GM18517 (cell line): Measurements from ENCODE around the gene CRABP1.
"Not testable (repeated sequence)": the region's sequence is repeated elsewhere in the genome, so short reads cannot be mapped to it uniquely, and the experiment has no call there.

Source experiments
- ATAC-seq: cut with Tn5 transposase; IDR thresholded peaks from one replicate; pipeline ENCODE4 v1.9.1; 2021; ENCODE audit warnings: mild to moderate bottlenecking, moderate library complexity; ENCODE audit not compliant: unreplicated experiment

The CRABP1 gene

DNA sequence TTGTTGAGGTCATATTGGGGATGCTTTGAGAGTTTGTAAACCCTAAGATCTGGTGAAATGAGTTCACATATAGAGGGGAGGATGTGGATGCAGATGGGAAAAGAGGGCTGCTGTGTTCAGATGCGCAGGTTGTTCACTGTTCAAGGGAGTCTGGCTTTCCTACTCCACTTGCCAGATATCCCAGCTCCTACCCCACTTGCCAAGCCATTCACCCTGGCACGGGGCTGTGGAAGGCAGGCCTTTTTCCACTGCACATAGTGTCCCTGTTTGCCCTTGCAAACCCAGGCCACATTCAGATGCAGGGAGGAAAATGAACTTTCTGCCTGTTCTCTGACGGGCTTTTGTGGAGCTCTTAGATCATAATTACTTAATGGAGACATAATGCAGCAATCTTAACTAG lies 29.0 kb downstream of the CRABP1 start:
- ATAC-seq, result no peak

DNA sequence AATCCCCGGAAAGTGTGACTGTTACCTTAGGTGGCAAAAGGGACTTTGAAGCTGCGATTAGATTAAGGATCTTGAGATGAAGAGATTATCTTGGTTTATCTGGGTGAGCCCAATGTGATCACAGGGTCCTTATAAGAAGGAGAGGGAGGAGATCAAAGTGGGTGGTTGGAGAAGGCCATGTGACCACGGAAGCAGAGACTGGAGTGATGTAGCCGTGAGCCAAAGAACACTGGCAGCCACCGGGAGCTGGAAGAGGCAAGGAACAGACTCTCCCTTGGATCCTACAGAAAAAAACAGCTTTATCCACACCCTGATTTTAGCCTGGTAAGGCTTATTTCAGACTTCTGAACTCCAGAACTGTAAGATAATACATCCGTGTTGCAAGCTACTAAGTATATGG lies 29.9 kb downstream of the CRABP1 start:
- no peak for ATAC-seq

DNA sequence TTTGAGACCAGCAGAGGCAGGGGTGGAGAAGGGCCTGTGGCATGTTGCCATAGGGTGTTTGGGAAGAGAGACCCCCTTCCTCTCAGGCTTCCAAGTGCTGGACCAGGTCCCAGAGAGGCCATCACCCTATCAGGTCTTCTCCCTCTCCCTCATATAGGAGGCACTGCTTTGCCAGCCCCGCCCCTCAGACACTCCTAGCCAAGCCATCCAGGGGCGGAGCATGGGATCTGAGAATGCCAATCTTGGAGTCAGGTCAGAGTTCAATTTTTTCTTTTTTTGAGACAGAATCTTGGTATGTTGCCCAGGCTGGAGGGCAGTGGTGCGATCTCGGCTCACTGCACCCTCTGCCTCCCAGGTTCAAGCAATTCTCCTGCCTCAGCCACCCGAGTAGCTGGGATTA lies 32.7 kb downstream of the CRABP1 start:
- no peak for ATAC-seq

DNA sequence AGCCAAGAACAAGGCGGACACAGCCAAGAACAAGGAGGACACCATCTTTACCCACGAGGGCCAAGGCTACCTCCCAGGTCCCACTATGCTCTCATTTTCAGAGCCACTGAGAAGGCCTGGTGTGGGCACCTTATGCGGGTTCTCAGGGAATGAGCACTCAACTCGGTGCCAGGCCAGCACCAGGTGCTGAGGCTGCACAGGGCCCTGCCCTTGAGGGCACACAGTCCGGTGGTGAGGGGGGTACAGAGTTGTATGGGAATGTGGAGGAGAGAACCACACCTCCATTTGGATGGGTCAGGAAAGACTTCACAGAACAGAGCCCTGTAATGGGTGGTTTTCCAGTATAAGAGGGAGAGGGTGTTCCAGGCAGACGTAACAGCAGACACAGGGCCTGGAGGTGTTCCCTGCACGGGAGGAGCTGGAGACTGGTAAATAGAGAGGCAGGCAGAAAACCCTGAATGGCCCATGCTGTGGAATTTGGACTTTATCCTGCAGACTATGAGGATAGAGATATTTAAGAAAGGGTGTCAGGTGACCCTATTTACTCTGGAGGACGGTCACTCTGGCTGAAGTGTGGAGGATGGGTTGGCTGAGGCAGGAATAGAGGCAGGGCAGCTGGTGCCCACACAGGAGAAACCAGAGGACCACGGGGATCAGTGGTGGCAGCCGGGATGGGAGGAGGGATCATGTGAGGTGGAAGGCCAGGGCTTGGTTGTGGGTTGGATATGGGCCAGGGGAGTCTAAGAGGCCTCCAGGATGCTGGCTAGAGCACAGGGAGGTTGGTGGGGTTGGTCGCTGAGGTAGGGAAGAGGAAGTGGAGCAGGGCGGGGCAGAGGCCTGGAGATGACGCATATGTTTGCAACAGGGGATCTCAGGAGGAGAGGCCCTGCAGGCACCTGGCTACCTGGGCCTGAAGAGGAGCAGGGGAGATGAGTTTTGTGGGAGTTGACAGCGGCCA lies 34.6 kb downstream of the CRABP1 start:
- no peak for ATAC-seq

DNA sequence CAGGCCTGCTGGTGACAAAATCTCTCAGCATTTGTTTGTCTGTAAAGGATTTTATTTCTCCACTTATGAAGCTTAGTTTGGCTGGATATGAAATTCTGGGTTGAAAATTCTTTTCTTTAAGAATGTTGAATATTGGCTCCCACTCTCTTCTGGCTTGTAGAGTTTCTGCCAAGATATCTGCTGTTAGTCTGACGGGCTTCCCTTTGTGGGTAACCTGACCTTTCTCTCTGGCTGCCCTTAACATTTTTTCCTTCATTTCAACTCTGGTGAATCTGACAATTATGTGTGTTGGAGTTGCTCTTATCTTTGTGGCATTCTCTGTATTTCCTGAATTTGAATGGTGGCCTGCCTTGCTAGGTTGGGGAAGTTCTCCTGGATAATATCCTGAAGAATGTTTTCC lies 40.0 kb downstream of the CRABP1 start:
- not testable (repeated sequence) for ATAC-seq

DNA sequence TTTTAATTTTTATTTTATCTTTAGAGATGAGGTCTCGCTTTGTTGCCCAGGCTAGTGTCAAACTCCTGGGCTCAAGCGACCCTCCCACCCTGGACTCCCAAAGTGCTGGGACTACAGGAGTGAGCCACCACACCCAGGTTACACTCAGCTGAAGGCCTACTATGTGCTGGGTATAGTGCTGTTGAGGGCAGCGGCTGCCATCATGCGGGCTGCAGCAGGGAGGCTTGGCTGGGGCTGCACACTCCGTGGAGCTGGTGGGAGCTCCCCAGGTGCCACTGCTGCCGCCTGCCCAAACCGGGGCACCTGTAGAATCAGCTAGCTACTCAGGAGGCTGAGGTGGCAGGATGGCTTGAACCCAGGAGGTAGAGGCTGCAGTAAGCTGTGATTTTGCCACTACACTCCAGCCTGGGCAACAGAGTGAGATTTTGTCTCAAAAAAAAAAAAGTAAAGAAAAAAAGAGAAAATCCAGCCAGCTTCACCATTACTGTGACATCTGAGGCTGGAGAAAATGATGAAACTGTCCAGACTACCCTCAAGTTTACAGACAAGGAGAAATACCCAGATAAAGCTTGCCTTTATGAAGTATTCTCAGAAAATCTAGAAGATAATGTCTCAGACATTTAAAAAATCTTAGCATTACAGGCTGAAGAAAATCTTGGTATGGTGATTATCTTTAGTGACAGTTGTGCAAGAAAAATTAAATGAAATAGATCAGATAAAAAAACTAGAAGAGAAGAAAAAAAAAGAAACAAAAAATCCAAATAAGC lies 42.1 kb downstream of the CRABP1 start:
- no peak for ATAC-seq

DNA sequence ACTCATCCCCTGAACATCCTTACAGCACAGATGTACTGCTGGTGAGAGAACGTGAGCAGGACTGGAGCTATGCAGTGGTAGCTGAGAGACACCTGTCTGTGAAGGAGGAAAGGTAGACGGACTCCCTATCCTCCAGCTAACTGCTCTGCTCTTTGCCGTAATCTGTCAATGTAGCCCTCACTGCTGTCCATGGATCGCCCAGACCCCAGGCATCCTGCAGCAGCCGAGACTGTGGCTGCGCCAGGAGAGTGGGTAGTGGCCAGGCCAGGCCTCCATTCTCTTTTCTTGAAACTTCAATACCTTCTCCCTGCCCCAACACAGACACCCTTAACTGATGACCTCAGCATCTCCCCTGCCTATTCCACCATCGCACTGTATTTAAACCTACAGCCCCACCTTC lies 44.5 kb downstream of the CRABP1 start:
- no peak for ATAC-seq

DNA sequence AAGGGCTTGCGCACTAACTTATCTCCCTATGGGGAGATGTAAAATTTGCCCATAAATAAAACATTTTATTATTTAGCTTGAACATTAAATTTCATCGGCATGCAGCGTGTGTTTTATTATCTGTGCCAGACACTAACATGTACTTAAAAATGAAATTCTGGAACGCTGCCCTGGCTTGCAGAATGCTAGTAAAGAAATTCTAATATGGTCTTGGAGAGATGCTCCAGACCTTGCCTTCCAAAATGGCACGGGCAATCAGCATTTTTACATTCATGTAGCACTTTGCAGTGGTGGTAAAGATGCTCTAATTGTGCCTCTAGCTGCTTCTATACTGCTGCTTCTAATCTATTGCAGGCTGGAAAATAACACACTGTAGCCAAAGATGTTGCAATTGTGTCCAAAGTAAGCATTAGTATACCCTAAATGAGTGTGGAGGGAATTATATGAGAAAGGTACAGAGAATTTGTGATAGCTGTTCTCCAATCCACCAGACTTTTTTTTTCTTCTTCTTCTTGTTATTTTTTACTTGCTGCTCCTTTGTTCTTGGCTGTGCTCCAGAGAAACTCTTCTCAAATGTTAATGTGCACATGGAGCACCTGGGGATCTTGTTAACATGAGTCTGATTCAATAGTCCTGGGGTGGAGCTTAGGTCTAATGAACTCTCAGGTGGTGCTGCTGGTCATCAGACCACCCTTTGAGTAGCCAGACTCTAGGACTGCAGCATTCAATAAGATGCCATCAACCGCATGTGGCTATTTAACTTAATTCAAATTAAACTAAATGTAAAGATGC lies 47.3 kb downstream of the CRABP1 start:
- ATAC-seq, result no peak

DNA sequence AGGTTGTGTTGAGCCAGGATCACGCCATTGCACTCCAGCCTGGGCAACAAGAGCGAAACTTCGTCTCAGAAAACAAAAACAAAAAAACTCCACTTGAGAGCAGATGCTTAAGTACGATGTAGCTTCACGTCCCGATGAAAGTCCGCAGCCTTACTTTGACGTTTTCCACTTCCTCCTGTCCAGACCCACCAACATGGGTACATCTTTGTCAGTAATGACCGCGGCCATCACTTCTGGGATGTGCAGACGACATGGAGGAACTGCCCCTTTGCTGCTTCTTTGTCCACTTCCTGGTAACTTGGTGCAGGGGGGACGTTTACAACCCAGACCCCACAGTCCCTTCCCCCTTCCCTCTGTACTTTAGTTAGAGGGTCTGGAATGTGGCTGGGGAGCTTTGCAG lies 48.7 kb downstream of the CRABP1 start:
- ATAC-seq, result no peak

DNA sequence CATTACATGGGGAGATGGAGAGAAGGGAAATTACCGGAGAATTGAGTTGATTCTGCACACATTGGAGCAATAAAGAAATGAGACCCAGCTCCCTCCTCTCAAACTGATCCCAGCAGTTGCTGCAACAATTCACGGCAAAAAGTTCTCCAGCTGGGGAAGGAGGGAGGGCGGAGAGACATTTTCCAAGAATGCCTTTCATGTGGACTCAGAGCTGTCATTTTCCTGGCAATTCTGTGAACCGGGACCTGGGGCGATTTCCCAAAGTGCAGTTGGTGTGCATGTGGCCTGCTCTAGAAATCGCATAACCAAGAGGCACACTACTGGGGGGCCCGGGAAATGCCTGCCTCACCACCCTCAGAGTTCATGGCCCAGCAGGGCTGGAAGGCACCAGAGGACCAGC lies 49.2 kb downstream of the CRABP1 start:
- no peak for ATAC-seq

DNA sequence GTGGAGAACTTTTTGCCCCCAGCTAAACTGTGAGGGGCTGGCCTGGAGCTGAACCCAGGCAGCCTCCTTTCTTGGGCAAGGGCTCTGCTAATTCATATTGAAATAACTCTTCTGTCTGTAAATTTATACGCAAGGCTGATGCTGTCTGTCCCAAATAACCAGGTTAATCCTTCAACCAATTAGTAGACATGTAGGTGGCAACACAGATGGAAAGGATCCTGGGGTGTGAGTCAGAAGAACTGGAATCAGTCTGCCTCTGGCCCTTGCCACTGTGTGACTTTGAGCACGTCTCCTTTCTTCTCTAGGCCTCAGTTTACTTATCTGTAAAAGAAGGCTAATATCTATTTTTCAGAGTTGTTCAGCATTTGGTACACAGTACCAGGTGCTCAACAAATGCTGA lies 49.6 kb downstream of the CRABP1 start:
- ATAC-seq, result no peak

DNA sequence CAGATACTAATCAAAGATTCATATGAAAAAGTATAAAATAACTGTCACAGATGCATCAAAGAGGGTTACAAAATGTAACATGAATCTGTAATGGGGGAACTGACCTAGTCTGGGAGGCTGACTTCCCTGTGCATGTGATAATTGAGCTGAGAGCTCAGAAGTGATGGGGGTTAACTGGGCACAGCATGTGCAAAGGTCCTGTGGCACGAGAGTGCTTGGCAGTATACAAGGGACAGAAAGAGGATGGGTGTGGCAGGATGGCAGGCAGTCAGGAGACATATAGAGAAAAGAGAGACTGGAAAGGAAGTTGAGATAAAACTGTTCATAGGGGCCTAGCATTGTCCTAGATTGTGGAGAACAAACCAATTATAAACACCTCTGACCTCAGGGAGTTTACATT lies 50.1 kb downstream of the CRABP1 start:
- no peak for ATAC-seq

DNA sequence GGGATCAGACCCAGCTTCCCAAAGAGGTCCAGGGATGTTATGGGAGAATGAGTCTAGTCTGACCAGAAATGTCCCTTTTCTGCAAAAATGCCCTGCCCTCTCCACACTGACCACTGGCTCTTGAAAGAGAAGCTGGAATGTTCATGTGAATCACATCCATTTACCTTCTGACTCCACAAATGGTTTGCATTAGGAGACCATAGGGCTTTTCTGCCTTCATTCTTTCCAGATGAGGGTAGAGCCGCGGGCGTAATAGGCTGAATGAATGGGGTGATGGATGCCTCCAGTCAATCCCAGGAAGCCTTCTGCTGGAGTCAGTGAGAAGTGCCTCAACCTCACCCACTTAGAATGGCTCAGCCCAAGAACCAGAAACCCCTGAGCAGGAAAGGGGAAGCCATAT lies 50.7 kb downstream of the CRABP1 start:
- no peak for ATAC-seq

DNA sequence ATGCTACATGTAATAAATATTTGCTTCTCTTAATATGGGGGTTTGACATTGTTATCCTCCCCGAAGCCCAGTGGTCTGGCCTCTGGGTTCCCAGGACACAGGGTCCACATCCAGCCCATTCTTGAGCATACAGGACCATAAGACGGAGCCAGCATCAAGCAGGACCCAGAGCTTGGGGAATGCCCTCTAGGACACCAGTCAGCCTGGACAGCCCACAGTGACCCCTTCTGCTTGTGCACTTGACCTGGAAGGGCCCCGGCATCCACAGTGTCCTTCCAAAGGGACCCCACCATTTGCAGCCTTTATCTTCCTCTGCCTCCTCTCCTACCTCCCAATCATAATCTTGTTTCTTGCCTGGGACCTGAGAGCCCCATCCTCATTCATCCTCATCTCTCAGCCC lies 51.6 kb downstream of the CRABP1 start:
- ATAC-seq, result no peak

DNA sequence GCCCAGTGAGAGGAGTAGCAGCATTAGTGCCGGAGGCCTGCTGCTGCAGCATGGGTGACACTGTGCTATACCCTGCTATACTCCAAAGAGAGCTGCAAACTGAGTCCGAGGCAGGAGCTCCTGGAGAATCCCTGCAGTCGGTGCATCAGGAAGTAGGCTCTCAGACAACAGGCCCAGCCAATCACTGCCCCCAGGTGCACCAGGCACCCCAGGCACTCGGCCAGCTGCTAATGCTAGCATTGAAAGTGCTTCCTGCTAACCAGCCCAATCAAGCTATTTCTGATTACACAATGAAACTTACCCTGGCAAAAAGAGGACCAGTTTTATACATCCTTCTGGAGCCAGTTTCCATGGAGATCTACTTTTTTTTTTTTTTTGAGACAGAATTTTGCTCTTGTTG lies 52.3 kb downstream of the CRABP1 start:
- no peak for ATAC-seq

DNA sequence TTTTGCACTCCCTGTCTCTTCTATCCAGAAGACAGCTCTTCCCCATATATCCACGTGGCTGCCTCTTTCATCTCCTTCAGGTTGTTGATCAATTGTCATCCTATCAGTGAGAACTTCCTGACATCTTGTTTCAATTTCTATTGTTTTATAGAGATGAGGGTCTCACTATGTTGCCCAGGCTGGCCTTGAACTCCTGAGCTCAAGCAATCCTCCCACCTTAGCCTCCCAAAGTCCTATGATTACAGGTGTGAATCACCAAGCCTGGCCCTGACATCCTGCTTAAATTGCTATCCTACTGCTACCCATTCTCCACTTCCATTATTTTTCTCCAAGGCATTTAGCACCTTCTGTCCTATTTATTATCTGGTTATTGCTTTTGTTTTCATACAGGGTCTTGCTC lies 53.0 kb downstream of the CRABP1 start:
- ATAC-seq, result no peak

DNA sequence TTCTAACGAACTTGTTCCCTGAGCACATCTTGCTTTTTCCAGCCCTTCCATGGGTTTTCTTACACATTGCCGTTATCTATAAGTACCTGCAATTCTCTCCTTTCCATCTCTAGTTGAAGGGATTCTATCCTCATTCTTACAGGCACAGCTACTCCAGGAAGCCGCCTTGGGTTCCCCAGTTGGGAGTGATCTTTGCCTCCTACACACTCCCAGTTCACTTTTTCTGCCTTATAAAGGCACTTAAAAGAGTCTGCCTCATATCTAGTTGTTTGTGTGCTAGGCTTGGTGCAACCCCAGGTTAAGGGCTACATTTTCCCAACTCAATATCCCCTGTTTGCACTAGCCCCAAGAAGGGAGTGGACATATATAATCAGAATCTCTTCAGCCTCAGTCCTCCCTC lies 53.9 kb downstream of the CRABP1 start:
- ATAC-seq, result no peak

DNA sequence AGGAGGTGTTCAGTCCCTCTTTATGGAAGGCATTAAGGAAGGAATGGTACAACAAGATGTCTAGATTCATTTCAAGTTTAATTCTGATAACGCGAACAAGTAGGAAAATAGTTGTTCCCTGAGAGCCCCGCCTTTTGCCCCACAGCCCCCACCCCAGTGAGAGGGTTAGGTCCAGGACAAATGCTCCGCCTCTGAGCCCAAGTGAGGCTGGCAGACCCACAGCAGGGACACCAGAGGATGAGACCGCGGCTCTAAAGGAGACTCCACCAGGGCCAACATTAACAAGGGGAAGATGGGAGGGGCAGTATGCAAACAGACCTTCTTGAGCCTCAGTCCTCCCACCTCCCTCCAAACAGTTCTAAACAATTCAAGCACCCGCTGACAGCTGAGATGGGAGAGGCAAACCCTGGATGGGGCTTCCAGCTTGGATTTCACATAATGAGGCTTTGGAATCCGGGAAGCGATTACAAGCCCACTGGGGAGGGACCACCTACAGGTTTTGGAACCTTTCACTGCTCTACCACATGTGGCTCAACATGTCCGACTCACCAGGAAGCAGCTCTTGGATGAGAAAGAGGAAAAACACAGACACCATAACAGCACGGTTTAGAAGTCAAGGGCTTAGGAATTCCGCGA lies 54.9 kb downstream of the CRABP1 start:
- no peak for ATAC-seq

DNA sequence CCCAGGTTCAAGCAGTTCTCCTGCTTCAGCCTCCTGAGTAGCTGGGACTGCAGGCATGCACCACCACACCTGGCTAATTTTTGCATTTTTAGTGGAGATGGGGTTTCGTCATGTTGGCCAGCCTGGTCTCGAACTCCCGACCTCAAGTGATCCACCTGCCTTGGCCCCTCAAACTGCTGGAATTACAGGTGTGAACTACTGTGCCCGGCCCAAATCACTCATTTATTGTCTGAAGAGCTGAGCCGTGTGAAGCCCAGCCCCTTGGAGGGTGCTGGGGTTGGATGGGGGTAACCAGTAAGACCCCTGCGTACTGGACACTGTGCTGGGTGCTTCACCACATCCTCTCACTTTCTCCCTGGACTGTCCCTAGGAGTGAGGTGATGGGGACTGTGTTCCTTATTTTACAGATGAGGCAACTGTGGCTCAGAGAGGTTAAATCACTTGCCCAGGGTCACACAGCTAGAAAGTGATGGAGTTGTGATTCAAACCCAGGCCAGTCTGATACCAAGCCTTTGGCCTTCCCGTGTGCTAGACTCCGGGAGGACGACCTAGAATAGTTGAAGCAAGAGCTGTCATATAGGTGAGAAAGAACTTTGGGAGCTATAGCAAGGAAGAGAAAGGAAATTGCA lies 56.1 kb downstream of the CRABP1 start:
- ATAC-seq, result no peak

DNA sequence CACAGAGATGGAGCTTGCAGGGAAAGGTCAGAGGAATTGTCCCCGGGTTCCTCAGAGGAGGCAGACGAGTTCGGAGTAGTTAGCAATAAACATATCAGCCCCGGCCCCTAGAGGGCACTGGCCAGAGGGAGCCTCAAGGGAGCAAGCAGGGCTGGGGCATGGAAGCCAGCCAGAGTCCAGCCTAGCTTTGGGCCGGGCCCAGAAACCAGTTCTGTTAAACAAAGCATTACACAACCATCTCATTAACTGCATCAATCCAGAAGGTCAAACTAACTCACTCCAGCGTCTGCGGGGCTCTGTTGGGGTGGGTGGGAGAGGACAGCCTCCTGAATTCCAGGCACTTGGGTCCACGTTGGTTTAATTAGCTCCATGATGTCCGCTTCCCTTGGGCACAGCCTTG lies 56.8 kb downstream of the CRABP1 start:
- no peak for ATAC-seq
